Measurements from ENCODE around the gene RPE65. TPM values are rescaled to one million over a fixed set of nuclear protein-coding genes. Genes with fewer than 3 reads are reported as not detected.

Gene RPE65
- polyA plus RNA-seq, 3 donors: not detected

- peaks cover 0 to 6% of the 10 kb centered on the region in 2 donors for H3K9me3 ChIP-seq (replicated peaks in 1 of 2; ENCODE audit: control insufficient read depth in 1 of 2, insufficient read depth in 1 of 2, low read length in 2 of 2)
- Mint-ChIP-seq H3K4me1 (peaks cover 2% of the 10 kb centered on the region), H3K27ac (no peak overlapping the region), H3K9me3 (peaks cover 2 to 12% (median 6%) of the 10 kb centered on the region in 7 donors), H3K36me3 (no peaks in the 10 kb centered on the region), H3K27me3 (ENCODE audit: low read depth in 3 of 3) (peaks cover 0 to 6% (median 2%) of the 10 kb centered on the region in 3 donors), H3K4me3 (no peak overlapping the region)
- no peaks in the 10 kb centered on the region for H4K20me1 ChIP-seq (ENCODE audit: insufficient read depth, low read length)
- no CpG with 5 or more reads among the region's 1 CpG for WGBS (ENCODE audit: insufficient coverage)
- H3K4me3 ChIP-seq (replicated peaks in 1 of 3; ENCODE audit: low read depth in 2 of 3, low read length in 3 of 3): no peak overlapping the region
- no peaks in the 10 kb centered on the region for H3K4me1 ChIP-seq (ENCODE audit: control insufficient read depth in 1 of 2, insufficient read depth in 2 of 2, low read length in 2 of 2)
- intact Hi-C loops (cut with micrococcal nuclease): no loop called here
- TF ChIP-seq CTCF (IDR thresholded peaks at IDR 0.05): no peak
- H3K4me2 ChIP-seq (replicated peaks; ENCODE audit: extremely low read depth, low read length, poor library complexity, severe bottlenecking): no peak overlapping the region
- H3K36me3 ChIP-seq (replicated peaks in 1 of 2; ENCODE audit: control insufficient read depth in 1 of 2, insufficient read depth in 2 of 2, low read length in 2 of 2): no peaks in the 10 kb centered on the region
- no peak overlapping the region for H2AFZ ChIP-seq (ENCODE audit: insufficient read depth, low read depth, low read length, poor library complexity, severe bottlenecking)
- DNase-seq: no peak
- no peaks in the 10 kb centered on the region for H3K79me2 ChIP-seq (ENCODE audit: insufficient read depth, low read length)
- H3K27me3 ChIP-seq (ENCODE audit: control insufficient read depth in 2 of 2, insufficient read depth in 2 of 2, low read length in 2 of 2): no peaks in the 10 kb centered on the region
- H3K27ac ChIP-seq (ENCODE audit: low read depth in 1 of 2, low read length in 2 of 2): no peak overlapping the region
- H3K9ac ChIP-seq (ENCODE audit: insufficient read depth, low read length, poor library complexity, severe bottlenecking): no peak overlapping the region
These were observed 10.0 kb upstream of the RPE65 start for GRCh38 chr1:68459796-68460195.

- H2AFZ ChIP-seq (ENCODE audit: insufficient read depth, low read depth, low read length, poor library complexity, severe bottlenecking): no peak overlapping the region
These were observed 9.3 kb upstream of the RPE65 start for GRCh38 chr1:68459091-68459490.

More at GRCh38 chr1:68459091-68459490, 9.3 kb upstream of the RPE65 start:
- Mint-ChIP-seq H3K4me1 (peaks cover 2% of the 10 kb centered on the region), H3K9me3 (peaks cover 2 to 10% (median 4%) of the 10 kb centered on the region in 7 donors), H3K27ac (no peak overlapping the region), H3K36me3 (no peaks in the 10 kb centered on the region), H3K4me3 (no peak overlapping the region), H3K27me3 (ENCODE audit: low read depth in 3 of 3) (peaks cover 0 to 6% (median 2%) of the 10 kb centered on the region in 3 donors)
- DNase-seq: no peak
- no peak for TF ChIP-seq CTCF (IDR thresholded peaks at IDR 0.05)
- Histone ChIP-seq H3K27me3 (ENCODE audit: control insufficient read depth in 2 of 2, insufficient read depth in 2 of 2, low read length in 2 of 2) (no peaks in the 10 kb centered on the region), H3K4me3 (replicated peaks in 1 of 3; ENCODE audit: low read depth in 2 of 3, low read length in 3 of 3) (no peak overlapping the region), H4K20me1 (ENCODE audit: insufficient read depth, low read length) (no peaks in the 10 kb centered on the region), H3K4me1 (ENCODE audit: control insufficient read depth in 1 of 2, insufficient read depth in 2 of 2, low read length in 2 of 2) (no peaks in the 10 kb centered on the region), H3K27ac (ENCODE audit: low read depth in 1 of 2, low read length in 2 of 2) (no peak overlapping the region), H3K9ac (ENCODE audit: insufficient read depth, low read length, poor library complexity, severe bottlenecking) (no peak overlapping the region), H3K36me3 (replicated peaks in 1 of 2; ENCODE audit: control insufficient read depth in 1 of 2, insufficient read depth in 2 of 2, low read length in 2 of 2) (no peaks in the 10 kb centered on the region), H3K9me3 (replicated peaks in 1 of 2; ENCODE audit: control insufficient read depth in 1 of 2, insufficient read depth in 1 of 2, low read length in 2 of 2) (peaks cover 0 to 3% of the 10 kb centered on the region in 2 donors), H3K79me2 (ENCODE audit: insufficient read depth, low read length) (no peaks in the 10 kb centered on the region), H3K4me2 (replicated peaks; ENCODE audit: extremely low read depth, low read length, poor library complexity, severe bottlenecking) (no peak overlapping the region)
- 100% methylated on average over 1 of the region's 2 CpGs for WGBS (ENCODE audit: insufficient coverage)
- intact Hi-C loops (cut with micrococcal nuclease): no loop called here
